Neural cell (in vitro differentiated cells): Measurements from ENCODE around the gene PRKAG2. TPM values are rescaled to one million over a fixed set of nuclear protein-coding genes. Genes with fewer than 3 reads are reported as not detected.

Experiments
- H2AFZ ChIP-seq: fragments of 200-600, 300-800 bp; sonication (generic), shearing (Covaris generic); 2 replicates; pipeline ENCODE4 v1.6.0; 2014; ENCODE audit warnings: low read depth, mild to moderate bottlenecking, antibody characterized with exemption, low read length, moderate library complexity
- H3F3A ChIP-seq: fragments of 200-600 bp; shearing (Covaris generic); 2 replicates; pipeline ENCODE4 v1.6.1; 2016; ENCODE audit warnings: mild to moderate bottlenecking, moderate library complexity, mixed read lengths, antibody characterized with exemption, low read length; ENCODE audit not compliant: insufficient read depth, poor library complexity, severe bottlenecking
- H3K27ac ChIP-seq: fragments of 200-600, 300-800 bp; sonication (generic), shearing (Covaris generic); 2 replicates; pipeline ENCODE4 v1.5.1; 2014; ENCODE audit warnings: mild to moderate bottlenecking, low read length, moderate library complexity
- H3K27me3 ChIP-seq: fragments of 300-800, 200-600 bp; sonication (generic), shearing (Covaris generic); 2 replicates; pipeline ENCODE4 v1.6.0; 2014; ENCODE audit warnings: mild to moderate bottlenecking, low read depth, low read length, moderate library complexity; ENCODE audit not compliant: insufficient read depth
- H3K36me3 ChIP-seq: fragments of 300-800, 200-600 bp; sonication (generic), shearing (Covaris generic); 2 replicates; pipeline ENCODE4 v1.5.1; 2014; ENCODE audit warnings: mild to moderate bottlenecking, antibody characterized with exemption, low read length, moderate library complexity; ENCODE audit not compliant: insufficient read depth
- H3K4me2 ChIP-seq: fragments of 300-800, 200-600 bp; sonication (generic), shearing (Covaris generic); 2 replicates; pipeline ENCODE4 v1.6.0; 2014; ENCODE audit warnings: mild to moderate bottlenecking, low read length
- H3K4me3 ChIP-seq: fragments of 300-800, 200-600 bp; sonication (generic), shearing (Covaris generic); 2 replicates; pipeline ENCODE4 v1.5.1; 2014; ENCODE audit warnings: mild to moderate bottlenecking, low read length, moderate library complexity
- H3K79me2 ChIP-seq: fragments of 200-600 bp; shearing (Covaris generic); replicated peaks from 2 replicates; pipeline ENCODE4 v1.6.0; 2014; ENCODE audit warnings: mild to moderate bottlenecking, low read length, moderate library complexity; ENCODE audit not compliant: insufficient read depth
- H3K9ac ChIP-seq: fragments of 300-800, 200-600 bp; sonication (generic), shearing (Covaris generic); 2 replicates; pipeline ENCODE4 v1.6.1; 2016; ENCODE audit warnings: mild to moderate bottlenecking, low read length, mixed read lengths
- H3K9me2 ChIP-seq: fragments of 200-600 bp; shearing (Covaris generic); 2 replicates; pipeline ENCODE4 v1.6.1; 2016; ENCODE audit warnings: mild to moderate bottlenecking, low read length, mixed read lengths; ENCODE audit not compliant: insufficient read depth
- H3K9me3 ChIP-seq: fragments of 200-600, 300-800 bp; sonication (generic), shearing (Covaris generic); 2 replicates; pipeline ENCODE4 v1.6.1; 2016; ENCODE audit warnings: mild to moderate bottlenecking, mixed run types, low read length, moderate library complexity, mixed read lengths
- H4K20me1 ChIP-seq: fragments of 200-600 bp; shearing (Covaris generic); 2 replicates; pipeline ENCODE4 v1.6.1; 2016; ENCODE audit warnings: mild to moderate bottlenecking, mixed run types; ENCODE audit not compliant: insufficient read depth
- EP300 ChIP-seq: fragments of 450-650 bp; conservative IDR thresholded peaks from 2 replicates; pipeline ENCODE4 v1.6.1; 2014; ENCODE audit warnings: antibody characterized with exemption, mild to moderate bottlenecking, moderate library complexity; ENCODE audit not compliant: poor library complexity, severe bottlenecking
- EZH2 ChIP-seq: fragments of 200-600, 300-800 bp; shearing (Covaris generic), sonication (generic); IDR thresholded peaks from 2 replicates; pipeline ENCODE4 v1.6.1; 2014; ENCODE audit warnings: antibody characterized with exemption, low read length, borderline replicate concordance, mild to moderate bottlenecking; ENCODE audit not compliant: insufficient read depth, poor library complexity, severe bottlenecking
- MXI1 ChIP-seq: fragments of 450-650 bp; conservative IDR thresholded peaks from 2 replicates; pipeline ENCODE4 v1.6.1; 2014; ENCODE audit warnings: antibody characterized with exemption, mild to moderate bottlenecking; ENCODE audit not compliant: poor library complexity, severe bottlenecking
- POLR2AphosphoS5 ChIP-seq: IDR thresholded peaks from 2 replicates; pipeline ENCODE4 v1.6.1; 2012
- RAD21 ChIP-seq: fragments of 450-650 bp; conservative IDR thresholded peaks from 2 replicates; pipeline ENCODE4 v1.6.1; 2014; ENCODE audit warnings: antibody characterized with exemption, mild to moderate bottlenecking, moderate library complexity
- SMC3 ChIP-seq: fragments of 450-650 bp; conservative IDR thresholded peaks from 2 replicates; pipeline ENCODE4 v1.6.1; 2014; ENCODE audit warnings: antibody characterized with exemption, mild to moderate bottlenecking, moderate library complexity; ENCODE audit not compliant: poor library complexity
- TAF1 ChIP-seq: IDR thresholded peaks from 2 replicates; pipeline ENCODE4 v1.6.1; 2012; ENCODE audit warnings: low read depth
- polyA plus RNA-seq: library from polyadenylated mRNA; depleted of rRNA; stranded (reverse); fragments of >200 nt; gene quantifications from 2 replicates; pipeline ENCODE4 v1.2.3, GENCODE V29; 2014
- TF ChIP-seq, protein P1 (sequence below): fragments of 450-650 bp; IDR thresholded peaks from 2 replicates; pipeline ENCODE4 v1.5.1; 2014; ENCODE audit warnings: antibody characterized with exemption, mild to moderate bottlenecking, moderate library complexity; ENCODE audit not compliant: poor library complexity, severe bottlenecking
- TF ChIP-seq, protein P2 (sequence below): IDR thresholded peaks from 2 replicates; pipeline ENCODE4 v1.6.1; 2012; ENCODE audit warnings: borderline replicate concordance

The PRKAG2 gene
- polyA plus RNA-seq, 1 donor from 2014 or later = 22.9 TPM

DNA sequence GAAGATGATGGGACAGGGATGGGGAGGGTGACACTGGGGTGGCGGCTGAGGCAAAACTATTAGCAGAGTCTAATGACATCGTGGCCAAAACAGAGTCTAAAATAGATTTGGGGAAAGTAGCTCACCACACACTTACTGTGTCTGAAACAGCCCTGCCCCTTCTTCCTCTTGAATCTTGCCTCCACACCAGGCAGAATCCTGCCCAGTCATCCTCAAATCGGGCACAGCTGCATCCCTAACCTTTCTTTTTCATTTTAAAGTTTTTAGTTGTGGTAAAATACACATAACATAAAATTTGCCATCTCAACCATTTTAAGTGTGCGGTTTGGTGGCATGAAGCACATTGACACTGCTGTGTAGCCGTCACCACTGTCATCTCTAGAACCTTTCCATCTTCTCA is 90.0 kb downstream of the PRKAG2 start:
- H3F3A ChIP-seq = no peaks in the 10 kb centered on the region
- H3K4me3 ChIP-seq = no peak overlapping the region
- no peaks in the 10 kb centered on the region for H3K9me2 ChIP-seq
- H3K27me3 ChIP-seq = peaks cover 8% of the 10 kb centered on the region
- H3K9me3 ChIP-seq = peaks cover 2% of the 10 kb centered on the region
- no peak overlapping the region for H3K4me2 ChIP-seq
- H3K27ac ChIP-seq = no peak overlapping the region
- H3K9ac ChIP-seq = no peak overlapping the region
- no peaks in the 10 kb centered on the region for H4K20me1 ChIP-seq
- no peak for TF ChIP-seq EZH2
- no peak for TF ChIP-seq SMC3
- TF ChIP-seq, protein P1, sequence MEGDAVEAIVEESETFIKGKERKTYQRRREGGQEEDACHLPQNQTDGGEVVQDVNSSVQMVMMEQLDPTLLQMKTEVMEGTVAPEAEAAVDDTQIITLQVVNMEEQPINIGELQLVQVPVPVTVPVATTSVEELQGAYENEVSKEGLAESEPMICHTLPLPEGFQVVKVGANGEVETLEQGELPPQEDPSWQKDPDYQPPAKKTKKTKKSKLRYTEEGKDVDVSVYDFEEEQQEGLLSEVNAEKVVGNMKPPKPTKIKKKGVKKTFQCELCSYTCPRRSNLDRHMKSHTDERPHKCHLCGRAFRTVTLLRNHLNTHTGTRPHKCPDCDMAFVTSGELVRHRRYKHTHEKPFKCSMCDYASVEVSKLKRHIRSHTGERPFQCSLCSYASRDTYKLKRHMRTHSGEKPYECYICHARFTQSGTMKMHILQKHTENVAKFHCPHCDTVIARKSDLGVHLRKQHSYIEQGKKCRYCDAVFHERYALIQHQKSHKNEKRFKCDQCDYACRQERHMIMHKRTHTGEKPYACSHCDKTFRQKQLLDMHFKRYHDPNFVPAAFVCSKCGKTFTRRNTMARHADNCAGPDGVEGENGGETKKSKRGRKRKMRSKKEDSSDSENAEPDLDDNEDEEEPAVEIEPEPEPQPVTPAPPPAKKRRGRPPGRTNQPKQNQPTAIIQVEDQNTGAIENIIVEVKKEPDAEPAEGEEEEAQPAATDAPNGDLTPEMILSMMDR = no peak
- TF ChIP-seq, protein P2, sequence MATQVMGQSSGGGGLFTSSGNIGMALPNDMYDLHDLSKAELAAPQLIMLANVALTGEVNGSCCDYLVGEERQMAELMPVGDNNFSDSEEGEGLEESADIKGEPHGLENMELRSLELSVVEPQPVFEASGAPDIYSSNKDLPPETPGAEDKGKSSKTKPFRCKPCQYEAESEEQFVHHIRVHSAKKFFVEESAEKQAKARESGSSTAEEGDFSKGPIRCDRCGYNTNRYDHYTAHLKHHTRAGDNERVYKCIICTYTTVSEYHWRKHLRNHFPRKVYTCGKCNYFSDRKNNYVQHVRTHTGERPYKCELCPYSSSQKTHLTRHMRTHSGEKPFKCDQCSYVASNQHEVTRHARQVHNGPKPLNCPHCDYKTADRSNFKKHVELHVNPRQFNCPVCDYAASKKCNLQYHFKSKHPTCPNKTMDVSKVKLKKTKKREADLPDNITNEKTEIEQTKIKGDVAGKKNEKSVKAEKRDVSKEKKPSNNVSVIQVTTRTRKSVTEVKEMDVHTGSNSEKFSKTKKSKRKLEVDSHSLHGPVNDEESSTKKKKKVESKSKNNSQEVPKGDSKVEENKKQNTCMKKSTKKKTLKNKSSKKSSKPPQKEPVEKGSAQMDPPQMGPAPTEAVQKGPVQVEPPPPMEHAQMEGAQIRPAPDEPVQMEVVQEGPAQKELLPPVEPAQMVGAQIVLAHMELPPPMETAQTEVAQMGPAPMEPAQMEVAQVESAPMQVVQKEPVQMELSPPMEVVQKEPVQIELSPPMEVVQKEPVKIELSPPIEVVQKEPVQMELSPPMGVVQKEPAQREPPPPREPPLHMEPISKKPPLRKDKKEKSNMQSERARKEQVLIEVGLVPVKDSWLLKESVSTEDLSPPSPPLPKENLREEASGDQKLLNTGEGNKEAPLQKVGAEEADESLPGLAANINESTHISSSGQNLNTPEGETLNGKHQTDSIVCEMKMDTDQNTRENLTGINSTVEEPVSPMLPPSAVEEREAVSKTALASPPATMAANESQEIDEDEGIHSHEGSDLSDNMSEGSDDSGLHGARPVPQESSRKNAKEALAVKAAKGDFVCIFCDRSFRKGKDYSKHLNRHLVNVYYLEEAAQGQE = no peak
- TF ChIP-seq EP300 = no peak
- TF ChIP-seq POLR2AphosphoS5 = no peak
- no peak for TF ChIP-seq RAD21
- TF ChIP-seq MXI1 = no peak
- no peak for TF ChIP-seq TAF1
- H2AFZ ChIP-seq = no peak overlapping the region
- no peaks in the 10 kb centered on the region for H3K79me2 ChIP-seq
- H3K36me3 ChIP-seq = no peaks in the 10 kb centered on the region

DNA sequence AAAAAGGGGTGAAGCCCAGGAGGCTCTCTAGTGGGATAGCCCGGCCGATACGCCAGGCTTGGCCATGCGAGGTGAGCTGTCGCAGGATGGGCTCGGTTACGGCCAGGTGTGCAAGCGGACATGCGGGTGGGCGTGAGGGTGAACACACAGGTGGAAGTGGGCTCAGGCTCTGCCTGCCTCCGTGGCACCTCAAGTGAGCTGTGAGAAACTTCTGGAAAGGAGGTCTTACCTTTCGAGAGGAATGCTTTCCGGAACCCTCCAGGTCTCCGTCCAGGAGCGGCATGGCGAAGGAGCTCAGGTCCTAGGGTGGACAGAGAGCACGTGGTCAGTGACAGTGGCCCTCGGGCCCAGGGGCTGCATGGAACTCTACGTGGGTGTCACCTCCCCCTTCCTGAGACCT is 90.7 kb downstream of the PRKAG2 start:
- Histone ChIP-seq H3K9me3 (peaks cover 2% of the 10 kb centered on the region), H4K20me1 (no peaks in the 10 kb centered on the region), H3K4me3 (no peak overlapping the region), H3K27me3 (peaks cover 8% of the 10 kb centered on the region), H3F3A (no peaks in the 10 kb centered on the region), H3K9ac (no peak overlapping the region), H3K79me2 (no peaks in the 10 kb centered on the region), H3K4me2 (no peak overlapping the region), H2AFZ (no peak overlapping the region), H3K27ac (no peak overlapping the region), H3K9me2 (no peaks in the 10 kb centered on the region), H3K36me3 (no peaks in the 10 kb centered on the region)
- TF ChIP-seq, protein P2 = no peak
- TF ChIP-seq MXI1 (no peak), SMC3 (no peak), EP300 (no peak), EZH2 (no peak), RAD21 (no peak), TAF1 (no peak), POLR2AphosphoS5 (no peak)
- TF ChIP-seq, protein P1 = no peak
